Neural cell (in vitro differentiated cells): Measurements from ENCODE around the gene DNAL4. TPM values are rescaled to one million over a fixed set of nuclear protein-coding genes. Genes with fewer than 3 reads are reported as not detected.

Experiments
- H2AFZ ChIP-seq: fragments of 200-600, 300-800 bp; sonication (generic), shearing (Covaris generic); 2 replicates; pipeline ENCODE4 v1.6.0; 2014; ENCODE audit warnings: low read depth, mild to moderate bottlenecking, antibody characterized with exemption, low read length, moderate library complexity
- H3F3A ChIP-seq: fragments of 200-600 bp; shearing (Covaris generic); 2 replicates; pipeline ENCODE4 v1.6.1; 2016; ENCODE audit warnings: mild to moderate bottlenecking, moderate library complexity, mixed read lengths, antibody characterized with exemption, low read length; ENCODE audit not compliant: insufficient read depth, poor library complexity, severe bottlenecking
- H3K27ac ChIP-seq: fragments of 200-600, 300-800 bp; sonication (generic), shearing (Covaris generic); 2 replicates; pipeline ENCODE4 v1.5.1; 2014; ENCODE audit warnings: mild to moderate bottlenecking, low read length, moderate library complexity
- H3K27me3 ChIP-seq: fragments of 300-800, 200-600 bp; sonication (generic), shearing (Covaris generic); 2 replicates; pipeline ENCODE4 v1.6.0; 2014; ENCODE audit warnings: mild to moderate bottlenecking, low read depth, low read length, moderate library complexity; ENCODE audit not compliant: insufficient read depth
- H3K36me3 ChIP-seq: fragments of 300-800, 200-600 bp; sonication (generic), shearing (Covaris generic); 2 replicates; pipeline ENCODE4 v1.5.1; 2014; ENCODE audit warnings: mild to moderate bottlenecking, antibody characterized with exemption, low read length, moderate library complexity; ENCODE audit not compliant: insufficient read depth
- H3K4me2 ChIP-seq: fragments of 300-800, 200-600 bp; sonication (generic), shearing (Covaris generic); 2 replicates; pipeline ENCODE4 v1.6.0; 2014; ENCODE audit warnings: mild to moderate bottlenecking, low read length
- H3K4me3 ChIP-seq: fragments of 300-800, 200-600 bp; sonication (generic), shearing (Covaris generic); 2 replicates; pipeline ENCODE4 v1.5.1; 2014; ENCODE audit warnings: mild to moderate bottlenecking, low read length, moderate library complexity
- H3K79me2 ChIP-seq: fragments of 200-600 bp; shearing (Covaris generic); replicated peaks from 2 replicates; pipeline ENCODE4 v1.6.0; 2014; ENCODE audit warnings: mild to moderate bottlenecking, low read length, moderate library complexity; ENCODE audit not compliant: insufficient read depth
- H3K9ac ChIP-seq: fragments of 300-800, 200-600 bp; sonication (generic), shearing (Covaris generic); 2 replicates; pipeline ENCODE4 v1.6.1; 2016; ENCODE audit warnings: mild to moderate bottlenecking, low read length, mixed read lengths
- H3K9me2 ChIP-seq: fragments of 200-600 bp; shearing (Covaris generic); 2 replicates; pipeline ENCODE4 v1.6.1; 2016; ENCODE audit warnings: mild to moderate bottlenecking, low read length, mixed read lengths; ENCODE audit not compliant: insufficient read depth
- H3K9me3 ChIP-seq: fragments of 200-600, 300-800 bp; sonication (generic), shearing (Covaris generic); 2 replicates; pipeline ENCODE4 v1.6.1; 2016; ENCODE audit warnings: mild to moderate bottlenecking, mixed run types, low read length, moderate library complexity, mixed read lengths
- H4K20me1 ChIP-seq: fragments of 200-600 bp; shearing (Covaris generic); 2 replicates; pipeline ENCODE4 v1.6.1; 2016; ENCODE audit warnings: mild to moderate bottlenecking, mixed run types; ENCODE audit not compliant: insufficient read depth
- CTCF ChIP-seq: fragments of 450-650 bp; IDR thresholded peaks from 2 replicates; pipeline ENCODE4 v1.5.1; 2014; ENCODE audit warnings: antibody characterized with exemption, mild to moderate bottlenecking, moderate library complexity; ENCODE audit not compliant: poor library complexity, severe bottlenecking
- EP300 ChIP-seq: fragments of 450-650 bp; conservative IDR thresholded peaks from 2 replicates; pipeline ENCODE4 v1.6.1; 2014; ENCODE audit warnings: antibody characterized with exemption, mild to moderate bottlenecking, moderate library complexity; ENCODE audit not compliant: poor library complexity, severe bottlenecking
- EZH2 ChIP-seq: fragments of 200-600, 300-800 bp; shearing (Covaris generic), sonication (generic); IDR thresholded peaks from 2 replicates; pipeline ENCODE4 v1.6.1; 2014; ENCODE audit warnings: antibody characterized with exemption, low read length, borderline replicate concordance, mild to moderate bottlenecking; ENCODE audit not compliant: insufficient read depth, poor library complexity, severe bottlenecking
- MXI1 ChIP-seq: fragments of 450-650 bp; conservative IDR thresholded peaks from 2 replicates; pipeline ENCODE4 v1.6.1; 2014; ENCODE audit warnings: antibody characterized with exemption, mild to moderate bottlenecking; ENCODE audit not compliant: poor library complexity, severe bottlenecking
- POLR2AphosphoS5 ChIP-seq: IDR thresholded peaks from 2 replicates; pipeline ENCODE4 v1.6.1; 2012
- RAD21 ChIP-seq: fragments of 450-650 bp; conservative IDR thresholded peaks from 2 replicates; pipeline ENCODE4 v1.6.1; 2014; ENCODE audit warnings: antibody characterized with exemption, mild to moderate bottlenecking, moderate library complexity
- SMC3 ChIP-seq: fragments of 450-650 bp; conservative IDR thresholded peaks from 2 replicates; pipeline ENCODE4 v1.6.1; 2014; ENCODE audit warnings: antibody characterized with exemption, mild to moderate bottlenecking, moderate library complexity; ENCODE audit not compliant: poor library complexity
- TAF1 ChIP-seq: IDR thresholded peaks from 2 replicates; pipeline ENCODE4 v1.6.1; 2012; ENCODE audit warnings: low read depth
- polyA plus RNA-seq: library from polyadenylated mRNA; depleted of rRNA; stranded (reverse); fragments of >200 nt; gene quantifications from 2 replicates; pipeline ENCODE4 v1.2.3, GENCODE V29; 2014
- TF ChIP-seq, protein P1 (sequence below): IDR thresholded peaks from 2 replicates; pipeline ENCODE4 v1.6.1; 2012; ENCODE audit warnings: borderline replicate concordance

The DNAL4 gene
- polyA plus RNA-seq, 1 donor from 2014 or later: 95.0 TPM

DNA sequence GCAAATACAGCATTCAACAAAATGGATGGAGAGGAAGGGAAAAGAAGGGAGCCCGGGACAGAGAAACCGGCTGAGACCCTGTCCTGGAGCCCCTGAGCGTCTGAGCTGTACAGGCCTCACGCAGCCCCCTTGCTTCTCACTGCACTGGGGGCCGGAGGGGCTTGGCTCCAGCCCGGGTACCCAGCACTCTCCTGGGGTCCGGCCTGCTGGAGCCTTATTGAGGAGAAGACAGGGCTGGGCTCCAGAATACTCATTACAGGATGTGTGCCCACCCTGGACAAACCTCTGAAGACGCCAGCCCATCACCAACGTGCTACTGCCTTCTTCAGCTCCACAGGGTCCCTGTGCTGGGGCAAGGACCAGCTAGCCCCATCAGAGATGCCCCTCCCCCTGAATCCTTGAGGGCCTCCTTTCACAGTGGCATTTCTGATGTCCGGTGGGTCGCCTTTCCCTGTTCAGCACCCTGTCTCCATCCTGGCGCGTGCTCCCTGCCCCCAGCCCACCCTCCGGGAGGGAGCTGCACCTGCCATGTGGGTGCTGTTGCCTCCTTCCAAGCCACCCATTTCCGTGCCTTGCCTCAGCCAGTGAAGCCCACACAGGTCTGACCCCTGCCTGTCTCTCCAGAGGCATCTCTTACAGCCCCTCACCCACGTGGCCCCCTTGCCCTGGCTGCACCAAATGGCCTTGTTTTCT lies 23.5 kb downstream of the DNAL4 start:
- no peak for TF ChIP-seq RAD21
- TF ChIP-seq, protein P1, sequence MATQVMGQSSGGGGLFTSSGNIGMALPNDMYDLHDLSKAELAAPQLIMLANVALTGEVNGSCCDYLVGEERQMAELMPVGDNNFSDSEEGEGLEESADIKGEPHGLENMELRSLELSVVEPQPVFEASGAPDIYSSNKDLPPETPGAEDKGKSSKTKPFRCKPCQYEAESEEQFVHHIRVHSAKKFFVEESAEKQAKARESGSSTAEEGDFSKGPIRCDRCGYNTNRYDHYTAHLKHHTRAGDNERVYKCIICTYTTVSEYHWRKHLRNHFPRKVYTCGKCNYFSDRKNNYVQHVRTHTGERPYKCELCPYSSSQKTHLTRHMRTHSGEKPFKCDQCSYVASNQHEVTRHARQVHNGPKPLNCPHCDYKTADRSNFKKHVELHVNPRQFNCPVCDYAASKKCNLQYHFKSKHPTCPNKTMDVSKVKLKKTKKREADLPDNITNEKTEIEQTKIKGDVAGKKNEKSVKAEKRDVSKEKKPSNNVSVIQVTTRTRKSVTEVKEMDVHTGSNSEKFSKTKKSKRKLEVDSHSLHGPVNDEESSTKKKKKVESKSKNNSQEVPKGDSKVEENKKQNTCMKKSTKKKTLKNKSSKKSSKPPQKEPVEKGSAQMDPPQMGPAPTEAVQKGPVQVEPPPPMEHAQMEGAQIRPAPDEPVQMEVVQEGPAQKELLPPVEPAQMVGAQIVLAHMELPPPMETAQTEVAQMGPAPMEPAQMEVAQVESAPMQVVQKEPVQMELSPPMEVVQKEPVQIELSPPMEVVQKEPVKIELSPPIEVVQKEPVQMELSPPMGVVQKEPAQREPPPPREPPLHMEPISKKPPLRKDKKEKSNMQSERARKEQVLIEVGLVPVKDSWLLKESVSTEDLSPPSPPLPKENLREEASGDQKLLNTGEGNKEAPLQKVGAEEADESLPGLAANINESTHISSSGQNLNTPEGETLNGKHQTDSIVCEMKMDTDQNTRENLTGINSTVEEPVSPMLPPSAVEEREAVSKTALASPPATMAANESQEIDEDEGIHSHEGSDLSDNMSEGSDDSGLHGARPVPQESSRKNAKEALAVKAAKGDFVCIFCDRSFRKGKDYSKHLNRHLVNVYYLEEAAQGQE: no peak
- TF ChIP-seq POLR2AphosphoS5: no peak
- no peak for TF ChIP-seq SMC3
- no peak for TF ChIP-seq MXI1
- no peak for TF ChIP-seq EP300
- no peak for TF ChIP-seq CTCF
- no peak for TF ChIP-seq TAF1
- TF ChIP-seq EZH2: no peak
- Histone ChIP-seq H4K20me1 (no peaks in the 10 kb centered on the region), H3K27me3 (no peaks in the 10 kb centered on the region), H3F3A (no peaks in the 10 kb centered on the region), H3K9me2 (no peaks in the 10 kb centered on the region), H3K4me3 (no peak overlapping the region), H2AFZ (no peak overlapping the region), H3K9ac (no peak overlapping the region), H3K4me2 (no peak overlapping the region), H3K9me3 (no peaks in the 10 kb centered on the region), H3K36me3 (no peaks in the 10 kb centered on the region), H3K27ac (no peak overlapping the region), H3K79me2 (no peaks in the 10 kb centered on the region)

DNA sequence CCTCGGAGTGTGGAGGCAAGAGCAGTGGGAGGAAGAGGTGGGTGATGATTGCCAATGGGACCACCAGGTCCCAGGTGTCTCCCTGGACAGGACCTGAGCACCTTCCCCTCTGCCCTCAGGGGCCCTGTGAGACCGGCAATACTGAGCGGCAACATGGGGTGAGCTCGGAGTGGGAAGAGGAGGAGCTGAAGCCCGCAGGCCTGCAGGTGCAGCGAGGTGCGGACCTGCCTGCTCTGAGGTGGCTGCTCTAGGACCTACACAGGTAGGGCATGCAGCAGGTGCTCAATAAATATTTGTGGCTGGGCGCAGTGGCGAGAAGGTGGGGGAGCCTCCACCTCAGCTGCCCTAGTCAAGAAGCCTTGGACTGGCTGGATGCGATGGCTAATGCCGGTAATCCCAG lies 25.9 kb downstream of the DNAL4 start:
- no peak for TF ChIP-seq MXI1
- no peak for TF ChIP-seq TAF1
- TF ChIP-seq RAD21: no peak
- no peak for TF ChIP-seq EP300
- no peak for TF ChIP-seq SMC3
- TF ChIP-seq EZH2: no peak
- TF ChIP-seq, protein P1: no peak
- no peak for TF ChIP-seq CTCF
- TF ChIP-seq POLR2AphosphoS5: no peak

More for the DNA sequence above, 25.9 kb downstream of the DNAL4 start:
- Histone ChIP-seq H3K79me2 (no peaks in the 10 kb centered on the region), H3K4me2 (no peak overlapping the region), H3K9me2 (no peaks in the 10 kb centered on the region), H2AFZ (no peak overlapping the region), H3K36me3 (no peaks in the 10 kb centered on the region), H3F3A (no peaks in the 10 kb centered on the region), H3K4me3 (no peak overlapping the region), H3K9me3 (no peaks in the 10 kb centered on the region), H3K27me3 (no peaks in the 10 kb centered on the region), H3K27ac (no peak overlapping the region), H4K20me1 (no peaks in the 10 kb centered on the region), H3K9ac (no peak overlapping the region)
